ENCODE data around the gene HCST.
A peak's percentile ranks its signal among the peaks of the same experiment; 100 is the strongest.
"Not testable (repeated sequence)": the region's sequence is repeated elsewhere in the genome, so short reads cannot be mapped to it uniquely, and the experiment has no call there.

The HCST gene

DNA sequence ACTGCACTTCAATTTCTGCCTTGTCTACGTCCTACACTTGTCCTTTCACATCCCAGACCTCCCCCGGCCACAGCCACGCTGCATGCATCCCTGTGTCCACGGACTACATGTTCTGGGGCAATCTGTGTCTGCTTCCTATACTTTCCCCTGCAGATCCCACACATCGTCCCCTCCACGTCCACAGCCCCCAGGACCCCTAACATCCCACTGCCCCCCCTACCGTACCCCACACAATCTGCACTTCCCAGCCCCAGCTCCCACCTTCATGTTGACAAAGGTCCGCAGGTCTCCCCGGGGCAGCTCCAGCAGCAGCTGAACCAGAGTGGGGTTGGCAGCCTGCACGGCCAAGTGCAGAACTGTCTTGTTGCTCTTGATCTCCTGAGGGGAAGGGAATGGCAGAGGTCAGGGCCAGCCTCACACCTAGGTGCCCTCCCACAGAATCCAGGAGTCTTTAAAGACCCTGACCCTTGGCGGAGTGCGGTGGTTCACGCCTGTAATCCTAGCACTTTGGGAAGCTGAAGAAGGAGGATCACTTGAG lies 12.1 kb upstream of the HCST start:
- Histone ChIP-seq H3K27ac (replicated peaks; ENCODE audit: low read length) (no peak overlapping the region), H3K36me3 (replicated peaks in 1 of 2; ENCODE audit: control insufficient read depth in 2 of 2, insufficient read depth in 2 of 2, low read length in 2 of 2) (peaks cover 12 to 32% of the 10 kb centered on the region in 2 donors), H3K18ac (ENCODE audit: low read length) (no peak overlapping the region), H4K91ac (ENCODE audit: low read depth, low read length, poor library complexity) (no peak overlapping the region), H3K23ac (ENCODE audit: low read depth, low read length, poor library complexity) (no peak overlapping the region), H3K9me3 (replicated peaks in 1 of 2; ENCODE audit: control insufficient read depth in 2 of 2, insufficient read depth in 1 of 2, low read depth in 1 of 2, low read length in 2 of 2) (no peaks in the 10 kb centered on the region), H2AK5ac (ENCODE audit: low read depth, low read length) (no peak overlapping the region), H2BK5ac (ENCODE audit: low read length) (no peak overlapping the region), H2BK12ac (ENCODE audit: low read length) (no peak overlapping the region), H4K8ac (ENCODE audit: low read depth, low read length) (no peak overlapping the region), H3K14ac (ENCODE audit: low read length) (no peak overlapping the region), H3K4me1 (ENCODE audit: control insufficient read depth in 2 of 2, insufficient read depth in 1 of 2, low read depth in 1 of 2, low read length in 2 of 2) (no peaks in the 10 kb centered on the region), H2BK120ac (ENCODE audit: low read depth, low read length) (no peak overlapping the region), H3K4ac (ENCODE audit: low read length) (no peak overlapping the region), H3K4me2 (ENCODE audit: insufficient read depth, low read length, poor library complexity, severe bottlenecking) (no peak overlapping the region), H3K27me3 (ENCODE audit: control insufficient read depth in 3 of 3, insufficient read depth in 3 of 3, low read depth in 1 of 3, low read length in 3 of 3) (no peaks in the 10 kb centered on the region), H3K79me1 (ENCODE audit: low read depth, low read length) (no peaks in the 10 kb centered on the region), H3K4me3 (ENCODE audit: low read length in 2 of 2) (no peak overlapping the region), H3K9ac (ENCODE audit: low read depth, low read length, poor library complexity) (no peak overlapping the region), H2AFZ (ENCODE audit: low read length) (no peak overlapping the region), H2BK15ac (ENCODE audit: low read length) (no peak overlapping the region)
- DNase-seq (ENCODE audit: low spot score), result no peak
- no CpG with 5 or more reads among the region's 13 CpGs for WGBS, 2 donors (ENCODE audit: extremely low coverage in 2 of 2, insufficient read length in 2 of 2, insufficient replicate concordance in 1 of 2)

DNA sequence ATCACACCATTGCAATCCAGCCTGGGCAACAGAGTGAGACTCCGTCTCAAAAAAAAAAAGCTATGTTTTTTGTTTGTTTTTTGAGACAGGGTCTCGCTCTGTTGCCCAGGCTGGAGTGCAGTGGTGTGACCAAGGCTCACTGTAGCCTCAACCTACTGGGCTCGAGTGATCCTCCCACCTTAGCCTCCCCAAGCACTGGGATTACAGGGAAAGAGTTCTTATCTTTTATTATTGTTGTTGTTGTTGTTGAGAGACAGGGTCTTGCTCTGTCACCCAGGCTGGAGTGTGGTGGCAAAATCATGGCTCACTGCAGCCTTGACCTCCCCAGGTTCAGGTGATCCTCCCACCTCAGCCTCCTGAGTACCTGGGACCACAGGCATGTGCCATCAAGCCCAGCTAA lies 10.5 kb upstream of the HCST start:
- WGBS, 2 donors (ENCODE audit: extremely low coverage in 2 of 2, insufficient read length in 2 of 2, insufficient replicate concordance in 1 of 2), result no CpG with 5 or more reads among the region's 3 CpGs
- H3K36me3 ChIP-seq (replicated peaks in 1 of 2; ENCODE audit: control insufficient read depth in 2 of 2, insufficient read depth in 2 of 2, low read length in 2 of 2), result peaks cover 21 to 45% of the 10 kb centered on the region in 2 donors
- not testable (repeated sequence) for H4K91ac ChIP-seq (ENCODE audit: low read depth, low read length, poor library complexity); H4K8ac ChIP-seq (ENCODE audit: low read depth, low read length); H2BK5ac ChIP-seq (ENCODE audit: low read length); H3K4me3 ChIP-seq (ENCODE audit: low read length in 2 of 2); H2BK120ac ChIP-seq (ENCODE audit: low read depth, low read length); H3K27ac ChIP-seq (replicated peaks; ENCODE audit: low read length); H3K18ac ChIP-seq (ENCODE audit: low read length); H3K4ac ChIP-seq (ENCODE audit: low read length); H3K27me3 ChIP-seq (ENCODE audit: control insufficient read depth in 3 of 3, insufficient read depth in 3 of 3, low read depth in 1 of 3, low read length in 3 of 3); H2AFZ ChIP-seq (ENCODE audit: low read length); H2BK12ac ChIP-seq (ENCODE audit: low read length); H2BK15ac ChIP-seq (ENCODE audit: low read length); H3K9ac ChIP-seq (ENCODE audit: low read depth, low read length, poor library complexity); H3K9me3 ChIP-seq (replicated peaks in 1 of 2; ENCODE audit: control insufficient read depth in 2 of 2, insufficient read depth in 1 of 2, low read depth in 1 of 2, low read length in 2 of 2); H3K79me1 ChIP-seq (ENCODE audit: low read depth, low read length); H3K4me1 ChIP-seq (ENCODE audit: control insufficient read depth in 2 of 2, insufficient read depth in 1 of 2, low read depth in 1 of 2, low read length in 2 of 2); H3K23ac ChIP-seq (ENCODE audit: low read depth, low read length, poor library complexity); DNase-seq (ENCODE audit: low spot score); H2AK5ac ChIP-seq (ENCODE audit: low read depth, low read length); H3K14ac ChIP-seq (ENCODE audit: low read length); H3K4me2 ChIP-seq (ENCODE audit: insufficient read depth, low read length, poor library complexity, severe bottlenecking)

DNA sequence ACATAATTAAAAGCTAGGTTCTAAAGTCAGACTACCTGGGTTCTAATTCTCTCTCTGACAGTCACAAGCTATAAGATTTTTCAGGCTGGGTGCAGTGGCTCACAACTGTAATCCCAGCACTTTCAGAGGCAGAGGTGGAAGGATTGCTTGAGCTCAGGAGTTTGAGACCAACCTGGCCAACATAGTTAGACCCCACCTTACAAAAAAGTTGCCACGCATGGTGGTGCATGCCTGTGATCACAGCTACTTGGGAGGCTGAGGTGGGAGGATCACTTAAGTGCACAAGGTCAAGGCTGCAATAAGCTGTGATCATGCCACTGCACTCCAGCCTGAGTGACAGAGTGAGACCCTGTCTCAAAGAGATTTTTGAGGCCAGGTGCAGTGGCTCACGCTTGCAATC lies 8.0 kb upstream of the HCST start:
- no peak for DNase-seq (ENCODE audit: low spot score)
- peaks cover 0 to 2% (median 0%) of the 10 kb centered on the region in 3 experiments for H3K27me3 ChIP-seq (ENCODE audit: control insufficient read depth in 3 of 3, insufficient read depth in 3 of 3, low read depth in 1 of 3, low read length in 3 of 3)
- H4K91ac ChIP-seq (ENCODE audit: low read depth, low read length, poor library complexity), result no peak overlapping the region
- peaks cover 22 to 42% of the 10 kb centered on the region in 2 donors for H3K36me3 ChIP-seq (replicated peaks in 1 of 2; ENCODE audit: control insufficient read depth in 2 of 2, insufficient read depth in 2 of 2, low read length in 2 of 2)
- H3K18ac ChIP-seq (ENCODE audit: low read length), result no peak overlapping the region
- H2BK12ac ChIP-seq (ENCODE audit: low read length), result no peak overlapping the region
- no peak overlapping the region for H3K23ac ChIP-seq (ENCODE audit: low read depth, low read length, poor library complexity)
- peaks cover 5% of the 10 kb centered on the region for H3K79me1 ChIP-seq (ENCODE audit: low read depth, low read length)
- H3K14ac ChIP-seq (ENCODE audit: low read length), result no peak overlapping the region
- no peak overlapping the region for H2BK5ac ChIP-seq (ENCODE audit: low read length)
- H3K9ac ChIP-seq (ENCODE audit: low read depth, low read length, poor library complexity), result no peak overlapping the region
- no peaks in the 10 kb centered on the region for H3K9me3 ChIP-seq (replicated peaks in 1 of 2; ENCODE audit: control insufficient read depth in 2 of 2, insufficient read depth in 1 of 2, low read depth in 1 of 2, low read length in 2 of 2)
- no peak overlapping the region for H2AFZ ChIP-seq (ENCODE audit: low read length)
- H2BK15ac ChIP-seq (ENCODE audit: low read length), result no peak overlapping the region
- H3K27ac ChIP-seq (replicated peaks; ENCODE audit: low read length), result no peak overlapping the region
- peaks cover 0 to 3% of the 10 kb centered on the region in 2 donors for H3K4me1 ChIP-seq (ENCODE audit: control insufficient read depth in 2 of 2, insufficient read depth in 1 of 2, low read depth in 1 of 2, low read length in 2 of 2)
- WGBS, 2 donors (ENCODE audit: extremely low coverage in 2 of 2, insufficient read length in 2 of 2, insufficient replicate concordance in 1 of 2), result no CpG with 5 or more reads among the region's 2 CpGs
- H3K4me3 ChIP-seq (ENCODE audit: low read length in 2 of 2), result no peak overlapping the region
- no peak overlapping the region for H3K4ac ChIP-seq (ENCODE audit: low read length)
- H4K8ac ChIP-seq (ENCODE audit: low read depth, low read length), result no peak overlapping the region
- H2BK120ac ChIP-seq (ENCODE audit: low read depth, low read length), result no peak overlapping the region
- no peak overlapping the region for H2AK5ac ChIP-seq (ENCODE audit: low read depth, low read length)
- H3K4me2 ChIP-seq (ENCODE audit: insufficient read depth, low read length, poor library complexity, severe bottlenecking), result no peak overlapping the region

DNA sequence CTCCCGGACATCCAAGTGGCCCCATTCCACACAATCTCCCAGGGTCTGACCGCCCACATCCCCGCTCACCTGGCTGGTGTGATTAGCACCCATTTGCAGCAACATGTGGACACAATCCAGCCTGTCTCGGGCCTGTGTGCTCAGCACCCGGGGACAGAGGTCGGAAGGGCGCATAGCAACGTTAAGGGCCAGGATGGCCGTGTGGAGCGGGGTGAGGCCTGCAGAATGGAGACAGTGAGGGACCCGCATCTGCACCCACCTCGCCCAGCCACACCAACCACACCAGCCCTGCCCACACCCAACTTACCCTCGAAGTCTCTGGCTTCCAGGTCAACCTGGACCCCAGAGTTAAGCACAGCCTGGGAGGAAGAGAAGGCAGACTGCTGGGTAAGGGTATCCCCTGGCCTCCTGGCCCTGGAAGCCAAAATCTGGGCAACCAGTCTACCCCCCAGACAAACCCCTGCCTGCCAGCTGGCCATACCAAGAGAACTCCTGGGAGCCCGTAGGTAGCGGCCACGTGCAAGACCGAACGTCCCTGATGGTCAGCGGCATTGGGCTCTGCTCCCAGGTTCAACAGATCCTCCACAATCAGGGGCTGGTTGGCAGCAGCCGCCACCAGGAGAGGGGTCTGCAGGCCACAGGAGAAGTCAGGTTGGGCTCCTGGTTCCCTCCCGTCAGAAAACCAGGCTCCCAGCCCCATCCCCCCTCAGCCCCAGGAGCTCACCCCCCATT lies 6.3 kb upstream of the HCST start:
- Histone ChIP-seq H3K9ac (ENCODE audit: low read depth, low read length, poor library complexity) (no peak overlapping the region), H2AFZ (ENCODE audit: low read length) (no peak overlapping the region), H3K36me3 (replicated peaks in 1 of 2; ENCODE audit: control insufficient read depth in 2 of 2, insufficient read depth in 2 of 2, low read length in 2 of 2) (peaks cover 15 to 33% of the 10 kb centered on the region in 2 donors), H3K79me1 (ENCODE audit: low read depth, low read length) (peaks cover 9% of the 10 kb centered on the region), H2AK5ac (ENCODE audit: low read depth, low read length) (no peak overlapping the region), H3K4me1 (ENCODE audit: control insufficient read depth in 2 of 2, insufficient read depth in 1 of 2, low read depth in 1 of 2, low read length in 2 of 2) (peaks cover 3 to 5% of the 10 kb centered on the region in 2 donors), H3K4me3 (ENCODE audit: low read length in 2 of 2) (no peak overlapping the region), H2BK120ac (ENCODE audit: low read depth, low read length) (no peak overlapping the region), H2BK12ac (ENCODE audit: low read length) (no peak overlapping the region), H2BK15ac (ENCODE audit: low read length) (no peak overlapping the region), H2BK5ac (ENCODE audit: low read length) (no peak overlapping the region), H3K9me3 (replicated peaks in 1 of 2; ENCODE audit: control insufficient read depth in 2 of 2, insufficient read depth in 1 of 2, low read depth in 1 of 2, low read length in 2 of 2) (no peaks in the 10 kb centered on the region), H4K8ac (ENCODE audit: low read depth, low read length) (no peak overlapping the region), H3K4me2 (ENCODE audit: insufficient read depth, low read length, poor library complexity, severe bottlenecking) (no peak overlapping the region), H3K14ac (ENCODE audit: low read length) (no peak overlapping the region), H3K27me3 (ENCODE audit: control insufficient read depth in 3 of 3, insufficient read depth in 3 of 3, low read depth in 1 of 3, low read length in 3 of 3) (peaks cover 0 to 2% (median 2%) of the 10 kb centered on the region in 3 experiments), H4K91ac (ENCODE audit: low read depth, low read length, poor library complexity) (no peak overlapping the region), H3K18ac (ENCODE audit: low read length) (no peak overlapping the region), H3K4ac (ENCODE audit: low read length) (peak overlapping the region; percentile 53), H3K23ac (ENCODE audit: low read depth, low read length, poor library complexity) (no peak overlapping the region), H3K27ac (replicated peaks; ENCODE audit: low read length) (no peak overlapping the region)
- DNase-seq (ENCODE audit: low spot score), result no peak
- no CpG with 5 or more reads among the region's 21 CpGs for WGBS, 2 donors (ENCODE audit: extremely low coverage in 2 of 2, insufficient read length in 2 of 2, insufficient replicate concordance in 1 of 2)
